ENCODE measurements around the gene OSBPL2. TPM values are rescaled to one million over a fixed set of nuclear protein-coding genes. Genes with fewer than 3 reads are reported as not detected.

Gene OSBPL2
- total and polyA plus RNA-seq, 11 donors: 20.0 to 57.9 (median 38.3) TPM

DNA sequence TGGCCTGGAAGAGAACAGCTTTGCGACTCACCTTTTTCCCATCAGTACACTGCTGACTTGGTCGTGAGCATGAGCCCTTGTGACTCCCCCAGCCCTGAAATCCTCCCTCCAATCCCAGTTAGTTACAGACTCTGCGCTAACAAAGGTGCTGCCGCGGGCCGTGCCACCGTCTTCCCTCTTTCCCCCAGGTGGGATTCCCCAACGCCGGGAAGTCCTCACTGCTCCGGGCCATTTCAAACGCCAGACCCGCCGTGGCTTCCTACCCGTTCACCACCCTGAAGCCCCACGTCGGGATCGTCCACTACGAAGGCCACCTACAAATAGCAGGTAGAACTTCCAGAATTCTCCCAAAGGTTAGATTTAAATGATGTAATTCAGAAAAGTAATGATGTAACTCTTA is 39.4 kb upstream of the OSBPL2 start:
- H3K9me3 ChIP-seq: no peaks in the 10 kb centered on the region
- intact Hi-C loops (cut with DNase I): loop anchor here in 2 of 10 donors (10.0 kb wide), 2 partner anchors 76 to 186 kb away; partner anchors contain the start of gene RPS21 (in 1 of the 2)
- no peak overlapping the region for H3K4me3 ChIP-seq
- H3K27me3 ChIP-seq: no peaks in the 10 kb centered on the region
- 96 to 98% (median 97%) methylated on average over 18 of the region's 18 CpGs for WGBS, 4 donors
- peaks cover 0 to 93% (median 81%) of the 10 kb centered on the region in 9 donors for H3K36me3 ChIP-seq
- DNase-seq (peak in 2 of 5 donors; percentile 6 to 10), ATAC-seq (no peak)
- no peaks in the 10 kb centered on the region for H3K4me1 ChIP-seq
- no peak overlapping the region for H3K27ac ChIP-seq
- TF ChIP-seq, protein P1, sequence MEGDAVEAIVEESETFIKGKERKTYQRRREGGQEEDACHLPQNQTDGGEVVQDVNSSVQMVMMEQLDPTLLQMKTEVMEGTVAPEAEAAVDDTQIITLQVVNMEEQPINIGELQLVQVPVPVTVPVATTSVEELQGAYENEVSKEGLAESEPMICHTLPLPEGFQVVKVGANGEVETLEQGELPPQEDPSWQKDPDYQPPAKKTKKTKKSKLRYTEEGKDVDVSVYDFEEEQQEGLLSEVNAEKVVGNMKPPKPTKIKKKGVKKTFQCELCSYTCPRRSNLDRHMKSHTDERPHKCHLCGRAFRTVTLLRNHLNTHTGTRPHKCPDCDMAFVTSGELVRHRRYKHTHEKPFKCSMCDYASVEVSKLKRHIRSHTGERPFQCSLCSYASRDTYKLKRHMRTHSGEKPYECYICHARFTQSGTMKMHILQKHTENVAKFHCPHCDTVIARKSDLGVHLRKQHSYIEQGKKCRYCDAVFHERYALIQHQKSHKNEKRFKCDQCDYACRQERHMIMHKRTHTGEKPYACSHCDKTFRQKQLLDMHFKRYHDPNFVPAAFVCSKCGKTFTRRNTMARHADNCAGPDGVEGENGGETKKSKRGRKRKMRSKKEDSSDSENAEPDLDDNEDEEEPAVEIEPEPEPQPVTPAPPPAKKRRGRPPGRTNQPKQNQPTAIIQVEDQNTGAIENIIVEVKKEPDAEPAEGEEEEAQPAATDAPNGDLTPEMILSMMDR (IDR thresholded peaks at IDR 0.05): no peak
- TF ChIP-seq POLR2A (IDR thresholded peaks at IDR 0.05): no peak

DNA sequence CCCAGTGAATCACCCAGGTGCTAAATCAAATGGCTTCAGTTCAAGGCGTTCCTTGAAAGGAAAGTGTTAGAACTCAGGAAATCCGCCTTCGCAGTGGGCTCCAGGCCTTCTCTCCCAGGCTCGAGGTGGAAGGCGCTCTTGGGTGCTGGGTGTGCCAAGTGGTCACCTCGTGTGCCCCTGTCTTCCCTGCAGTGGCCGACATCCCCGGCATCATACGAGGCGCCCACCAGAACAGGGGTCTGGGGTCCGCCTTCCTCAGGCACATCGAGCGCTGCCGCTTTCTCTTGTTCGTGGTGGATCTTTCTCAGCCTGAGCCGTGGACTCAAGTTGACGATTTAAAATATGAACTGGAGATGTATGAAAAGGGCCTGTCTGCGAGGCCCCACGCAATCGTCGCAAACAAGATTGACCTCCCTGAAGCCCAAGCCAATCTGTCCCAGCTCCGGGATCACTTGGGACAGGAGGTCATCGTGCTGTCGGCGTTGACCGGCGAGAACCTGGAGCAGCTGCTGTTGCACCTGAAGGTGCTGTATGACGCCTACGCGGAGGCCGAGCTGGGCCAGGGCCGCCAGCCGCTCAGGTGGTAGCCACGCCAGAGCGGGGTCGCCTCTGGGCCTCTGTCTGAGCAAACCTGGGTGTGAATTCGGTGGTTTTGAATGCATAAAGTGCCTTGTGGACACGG is 37.7 kb upstream of the OSBPL2 start:
- intact Hi-C loops (cut with DNase I): no loop called here
- ATAC-seq (no peak), DNase-seq (peak in 2 of 5 donors; percentile 10 to 12)
- WGBS, 4 donors: 94 to 96% (median 95%) methylated on average over 38 of the region's 38 CpGs
- Histone ChIP-seq H3K4me3 (no peak overlapping the region), H3K9me3 (no peaks in the 10 kb centered on the region), H3K36me3 (peaks cover 0 to 78% (median 71%) of the 10 kb centered on the region in 9 donors), H3K27me3 (no peaks in the 10 kb centered on the region), H3K4me1 (no peaks in the 10 kb centered on the region), H3K27ac (no peak overlapping the region)
- no peak for TF ChIP-seq POLR2A (IDR thresholded peaks at IDR 0.05)
- TF ChIP-seq, protein P1 (IDR thresholded peaks at IDR 0.05): no peak

DNA sequence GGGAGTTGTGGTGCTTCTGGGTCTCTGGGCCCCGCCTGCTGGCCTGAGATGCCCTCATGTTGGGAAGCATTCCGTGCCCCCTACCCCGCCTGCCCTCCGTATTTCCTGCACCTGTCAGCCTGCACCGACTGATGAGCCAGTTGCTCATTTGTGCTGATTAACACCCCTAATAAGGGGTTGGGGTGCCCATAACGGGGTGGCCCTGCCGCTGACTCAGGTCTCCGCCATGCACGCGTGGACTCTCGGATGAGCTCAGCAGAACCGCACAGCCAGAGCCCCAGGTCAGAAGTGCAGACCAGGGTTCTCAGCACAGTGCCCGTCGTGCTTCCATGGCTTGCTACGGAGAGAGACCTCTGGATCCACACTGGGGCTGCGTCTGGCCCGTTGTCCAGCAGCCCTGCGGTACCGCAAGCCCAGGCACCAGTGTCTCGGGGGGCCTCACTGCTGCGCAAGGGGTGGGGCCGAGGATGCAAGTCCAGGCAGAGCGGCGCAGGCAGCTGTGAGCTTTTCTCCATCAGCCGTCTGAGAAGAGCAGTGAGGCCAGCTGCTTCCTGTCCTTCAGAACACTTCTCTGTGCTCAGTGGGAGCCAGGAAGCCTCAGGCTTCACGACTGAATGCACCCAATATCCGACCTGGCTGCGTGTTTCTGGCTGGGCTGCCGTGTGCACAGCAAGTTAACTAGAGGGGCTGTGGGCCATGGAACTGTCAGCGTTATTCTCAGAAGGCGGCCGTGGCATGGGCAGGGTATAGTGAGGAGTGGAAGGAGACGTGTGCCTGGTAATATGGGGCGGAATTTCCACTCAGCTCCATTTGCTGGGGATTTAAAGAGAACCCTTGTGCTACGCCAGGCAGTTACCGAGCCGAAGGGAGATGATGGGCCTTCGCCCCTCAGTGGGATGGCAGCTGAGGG is 36.9 kb upstream of the OSBPL2 start:
- Histone ChIP-seq H3K27me3 (no peaks in the 10 kb centered on the region), H3K4me3 (no peak overlapping the region), H3K9me3 (no peaks in the 10 kb centered on the region), H3K36me3 (peaks cover 0 to 71% (median 63%) of the 10 kb centered on the region in 9 donors), H3K27ac (no peak overlapping the region), H3K4me1 (no peaks in the 10 kb centered on the region)
- intact Hi-C loops (cut with DNase I): no loop called here
- TF ChIP-seq, protein P1 (IDR thresholded peaks at IDR 0.05): no peak
- 73 to 87% (median 82%) methylated on average over 24 to 38 of the region's 38 CpGs for WGBS, 4 donors
- ATAC-seq (peak in 1 of 4 donors; percentile 43), DNase-seq (peak in 2 of 5 donors; percentile 13 to 24)

DNA sequence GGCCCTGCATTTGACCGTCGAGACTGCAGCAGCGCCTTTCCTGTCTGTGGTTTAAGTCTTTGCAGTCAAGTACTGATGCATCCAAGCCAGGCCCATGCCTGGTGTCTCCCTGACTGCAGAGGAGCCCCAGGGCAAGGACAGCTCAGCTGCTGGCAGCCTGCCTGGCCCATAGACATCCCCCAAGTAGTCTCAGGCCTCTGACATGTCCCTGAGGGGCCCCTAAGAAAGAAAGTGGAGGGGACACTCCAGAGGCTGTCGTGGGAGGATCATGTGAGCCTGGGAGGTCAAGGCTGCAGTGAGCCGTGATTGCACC is 36.3 kb upstream of the OSBPL2 start:
- 62 to 86% (median 81%) methylated on average over 2 to 5 of the region's 5 CpGs for WGBS, 4 donors
- no peaks in the 10 kb centered on the region for H3K4me1 ChIP-seq

More for the DNA sequence above, 36.3 kb upstream of the OSBPL2 start:
- Histone ChIP-seq H3K27me3 (no peaks in the 10 kb centered on the region), H3K27ac (no peak overlapping the region), H3K4me3 (no peak overlapping the region), H3K36me3 (peaks cover 0 to 65% (median 59%) of the 10 kb centered on the region in 9 donors), H3K9me3 (no peaks in the 10 kb centered on the region)
- DNase-seq (peak in 2 of 5 donors; percentile 12 to 13), ATAC-seq (no peak)
- TF ChIP-seq, protein P1 (IDR thresholded peaks at IDR 0.05): no peak
- no peak for TF ChIP-seq POLR2A (IDR thresholded peaks at IDR 0.05)
- intact Hi-C loops (cut with DNase I): no loop called here
